HepG2 (cell line): ENCODE results near the gene FAM24A. TPM values are rescaled to one million over a fixed set of nuclear protein-coding genes. Genes with fewer than 3 reads are reported as not detected.
A peak's percentile ranks its signal among the peaks of the same experiment; 100 is the strongest.

Source experiments
- AHR ChIP-seq: IDR thresholded peaks from 2 replicates; pipeline ENCODE4 v1.6.1; 2018; ENCODE audit warnings: missing genetic modification reagents, missing compliant biosample characterization
- ATF3 ChIP-seq: sonication (generic); formaldehyde crosslinking; IDR thresholded peaks from 2 replicates; pipeline ENCODE4 v1.4.0; 2020; ENCODE audit warnings: missing genetic modification reagents
- CENPT ChIP-seq: sonication (generic); formaldehyde crosslinking; IDR thresholded peaks from 2 replicates; pipeline ENCODE4 v1.8.0; 2022; ENCODE audit warnings: low read depth, mild to moderate bottlenecking, moderate library complexity, missing genetic modification reagents
- ELF4 ChIP-seq: sonication (generic); formaldehyde crosslinking; IDR thresholded peaks from 2 replicates; pipeline ENCODE4 v1.5.0; 2020; ENCODE audit warnings: missing genetic modification reagents, mild to moderate bottlenecking, moderate library complexity, borderline replicate concordance
- ESRRA ChIP-seq: sonication (generic); formaldehyde crosslinking; IDR thresholded peaks from 2 replicates; pipeline ENCODE4 v1.5.1; 2020; ENCODE audit warnings: mild to moderate bottlenecking, low read depth, missing genetic modification reagents
- FOXA3 ChIP-seq: IDR thresholded peaks from 2 replicates; pipeline ENCODE4 v1.6.1; 2016; ENCODE audit warnings: missing genetic modification reagents, missing compliant biosample characterization
- GATAD2A ChIP-seq: IDR thresholded peaks from 2 replicates; pipeline ENCODE4 v1.6.1; 2016
- KLF9 ChIP-seq: IDR thresholded peaks from 2 replicates; pipeline ENCODE4 v1.6.1; 2016; ENCODE audit warnings: low read depth
- PBX2 ChIP-seq: IDR thresholded peaks from 2 replicates; pipeline ENCODE4 v1.6.1; 2016; ENCODE audit warnings: control low read depth
- TEF ChIP-seq: sonication (generic); formaldehyde crosslinking; IDR thresholded peaks from 2 replicates; pipeline ENCODE4 v1.5.0; 2020; ENCODE audit warnings: missing genetic modification reagents
- ZBTB2 ChIP-seq: sonication (generic); formaldehyde crosslinking; IDR thresholded peaks from 2 replicates; pipeline ENCODE4 v1.8.0; 2022; ENCODE audit warnings: low read depth, missing genetic modification reagents
- ZNF232 ChIP-seq: sonication (generic); formaldehyde crosslinking; IDR thresholded peaks from 2 replicates; pipeline ENCODE4 v1.4.0; 2020; ENCODE audit warnings: missing genetic modification reagents, borderline replicate concordance
- ZNF318 ChIP-seq: sonication (generic); formaldehyde crosslinking; IDR thresholded peaks from 2 replicates; pipeline ENCODE4 v1.4.0; 2020; ENCODE audit warnings: mild to moderate bottlenecking, missing genetic modification reagents
- ZNF503 ChIP-seq: sonication (generic); formaldehyde crosslinking; IDR thresholded peaks from 2 replicates; pipeline ENCODE4 v1.4.0; 2020; ENCODE audit warnings: missing genetic modification reagents
- ZNF619 ChIP-seq: sonication (generic); formaldehyde crosslinking; IDR thresholded peaks from 2 replicates; pipeline ENCODE4 v1.4.0; 2020; ENCODE audit warnings: mild to moderate bottlenecking, missing genetic modification reagents
- polyA plus RNA-seq, 8 experiments: library from polyadenylated mRNA; depleted of rRNA in 3 of 8; stranded (reverse) in 7 of 8; unstranded in 1 of 8; fragments of >200 nt; fragmentation: Illumina TruSeq in 4 of 8; extraction: Trizol in 4 of 8; gene quantifications; 2 replicates each; pipeline versions ENCODE4 v1.2.1 to v1.2.3, GENCODE V29; 2011 to 2016; ENCODE audit warnings: low read depth in 4 of 8, missing spikeins in 1 of 8, mixed read lengths in 1 of 8; ENCODE audit not compliant: insufficient read depth in 1 of 8
- total RNA-seq, 5 experiments: library from RNA; depleted of rRNA; stranded (reverse); fragments of >200 nt; fragmentation: Illumina TruSeq; extraction: Trizol; gene quantifications; 2 replicates each; pipeline ENCODE4 v1.2.3, GENCODE V29; 2016; ENCODE audit warnings: low read depth in 1 of 5

The FAM24A gene
- total and polyA plus RNA-seq, 2 of the 13 experiments (the other 11 are each of a cell fraction or from before 2014, with no cell fraction given) = not detected

- TF ChIP-seq ZNF318 (CRISPR knock-in tag) (peak; percentile 100; the same call in 1 of the 2 replicates), PBX2 (peak; percentile 70), CENPT (CRISPR knock-in tag) (peak; percentile 99), ZNF619 (CRISPR knock-in tag) (peak; percentile 99), KLF9 (CRISPR knock-in tag) (peak; percentile 99), ZBTB2 (CRISPR knock-in tag) (peak; percentile 97), ZNF232 (CRISPR knock-in tag) (peak; percentile 100), GATAD2A (CRISPR knock-in tag) (peak; percentile 94), FOXA3 (CRISPR knock-in tag) (peak; percentile 90), ESRRA (CRISPR knock-in tag) (peak; percentile 96), ELF4 (CRISPR knock-in tag) (peak; percentile 99), TEF (peak; percentile 100), ZNF503 (CRISPR knock-in tag) (peak; percentile 98), AHR (peak; percentile 100), ATF3 (peak; percentile 99)
Measured at GRCh38 chr10:122911889-122912484, 1.6 kb downstream of the FAM24A start (continued).
